CD4-positive, alpha-beta T cell (primary cell): Measurements from ENCODE around the gene PAPLN. TPM values are rescaled to one million over a fixed set of nuclear protein-coding genes. Genes with fewer than 3 reads are reported as not detected.

Experiments used
- ATAC-seq: fragments of 200-7000 bp; cut with Tn5 transposase; one replicate; pipeline ENCODE4 v1.10.0; 2022; ENCODE audit warnings: mild to moderate bottlenecking; ENCODE audit not compliant: poor library complexity
- CTCF ChIA-PET: fragments of 350-600 bp; sonication (Branson Sonifier 250); formaldehyde crosslinking; loops from one replicate; lab custom pipeline; 2021; ENCODE audit warnings: antibody characterized with exemption, inconsistent platforms; lab: Charles Lee
- POLR2A ChIA-PET: fragments of 350-600 bp; sonication (Branson Sonifier 250); formaldehyde crosslinking; loops from one replicate; lab custom pipeline; 2021; ENCODE audit warnings: antibody characterized with exemption, inconsistent platforms; lab: Charles Lee
- DNase-seq, 14 experiments: peaks; one replicate each; pipeline ENCODE4 v3.0.0-alpha.2; 2013 to 2020; ENCODE audit warnings: mixed read lengths in 2 of 14
- H3K27ac ChIP-seq, 2 donors: one replicate each; pipeline versions ENCODE4 v1.5.1 to v1.7.0; 2013; ENCODE audit warnings: low read length in 2 of 2, low read depth in 1 of 2, mild to moderate bottlenecking in 1 of 2
- H3K27me3 ChIP-seq, 2 experiments: 1 replicate in 1 of 2; 2 replicates in 1 of 2; pipeline versions ENCODE4 v1.6.1 to v1.7.0; 2013; ENCODE audit warnings: low read length in 2 of 2, control low read depth in 1 of 2, mild to moderate bottlenecking in 1 of 2, moderate library complexity in 1 of 2; ENCODE audit not compliant: insufficient read depth in 2 of 2, control insufficient read depth in 1 of 2
- H3K36me3 ChIP-seq: one replicate; pipeline ENCODE4 v1.6.1; 2013; ENCODE audit warnings: low read length, control low read depth; ENCODE audit not compliant: insufficient read depth
- H3K4me1 ChIP-seq: one replicate; pipeline ENCODE4 v1.6.1; 2013; ENCODE audit warnings: low read length, control low read depth; ENCODE audit not compliant: insufficient read depth
- H3K4me3 ChIP-seq: one replicate; pipeline ENCODE4 v1.5.1; 2013; ENCODE audit warnings: mild to moderate bottlenecking, low read length, moderate library complexity
- H3K9me3 ChIP-seq, 2 experiments: 1 replicate in 1 of 2; 2 replicates in 1 of 2; pipeline versions ENCODE4 v1.6.1 to v1.7.0; 2013; ENCODE audit warnings: low read length in 2 of 2, mild to moderate bottlenecking in 2 of 2, control low read depth in 1 of 2, moderate library complexity in 1 of 2; ENCODE audit not compliant: control insufficient read depth in 1 of 2, insufficient read depth in 1 of 2
- H3K27ac Mint-ChIP-seq: one replicate; pipeline ENCODE4 v1.8.0; 2020; ENCODE audit warnings: mixed read lengths
- H3K27me3 Mint-ChIP-seq: one replicate; pipeline ENCODE4 v1.8.0; 2021; ENCODE audit warnings: mixed read lengths
- H3K36me3 Mint-ChIP-seq: one replicate; pipeline ENCODE4 v1.8.0; 2021; ENCODE audit warnings: low read depth, mixed read lengths
- H3K4me1 Mint-ChIP-seq: one replicate; pipeline ENCODE4 v1.8.0; 2021; ENCODE audit warnings: low read depth, mixed read lengths
- H3K4me3 Mint-ChIP-seq: one replicate; pipeline ENCODE4 v1.8.0; 2020; ENCODE audit warnings: mild to moderate bottlenecking, mixed read lengths
- H3K9me3 Mint-ChIP-seq: one replicate; pipeline ENCODE4 v1.8.0; 2020; ENCODE audit warnings: mixed read lengths
- CTCF ChIP-seq: fragments of 200-600 bp; IDR thresholded peaks from one replicate; pipeline ENCODE4 v1.8.0; 2022; ENCODE audit warnings: antibody characterized with exemption, mild to moderate bottlenecking
- intact Hi-C, 2 experiments: fragments of 100-400 bp; cut with DNase I in 1 of 2; cut with micrococcal nuclease in 1 of 2; formaldehyde crosslinking; loops; one replicate each; pipeline versions ENCODE4 v1.15.1 to v1.9.0; 2023 to 2025; cut with DNase I, micrococcal nuclease
- total RNA-seq, 174 experiments: library from RNA in 2 of 174; stranded (reverse) in 2 of 174; gene quantifications; one replicate each; pipeline ENCODE4 v1.2.3 and lab custom pipeline; 2021 to 2026

The PAPLN gene
- total RNA-seq, 2 experiments from 2014 or later = 0.05 to 0.14 TPM

DNA sequence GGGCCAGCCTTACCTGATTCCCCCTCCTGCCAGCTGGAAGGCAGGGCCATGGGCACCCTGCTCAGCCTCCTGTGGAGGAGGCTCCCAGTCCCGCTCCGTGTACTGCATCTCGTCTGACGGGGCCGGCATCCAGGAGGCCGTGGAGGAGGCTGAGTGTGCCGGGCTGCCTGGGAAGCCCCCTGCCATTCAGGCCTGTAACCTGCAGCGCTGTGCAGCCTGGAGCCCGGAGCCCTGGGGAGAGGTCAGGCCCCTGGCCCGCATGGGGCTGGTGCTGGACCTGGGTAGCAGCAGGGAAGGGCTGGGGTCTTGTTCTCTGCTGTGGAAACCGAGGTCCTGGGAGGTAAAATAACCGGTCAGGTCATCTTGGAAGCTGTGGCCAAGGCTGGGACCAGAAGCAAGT, 16.4 kb downstream of the PAPLN start:
- no peak overlapping the region for H3K4me3 ChIP-seq
- TF ChIP-seq CTCF = no peak
- ATAC-seq (no peak), DNase-seq (no peak)
- H3K4me1 Mint-ChIP-seq = no peaks in the 10 kb centered on the region
- no peak overlapping the region for H3K27ac Mint-ChIP-seq
- no peak overlapping the region for H3K4me3 Mint-ChIP-seq
- H3K4me1 ChIP-seq = no peaks in the 10 kb centered on the region
- intact Hi-C loops = no loop called here
- no peaks in the 10 kb centered on the region for H3K9me3 ChIP-seq
- CTCF ChIA-PET = no interaction called here
- no peaks in the 10 kb centered on the region for H3K36me3 Mint-ChIP-seq
- no peaks in the 10 kb centered on the region for H3K9me3 Mint-ChIP-seq
- H3K27me3 ChIP-seq = no peaks in the 10 kb centered on the region
- H3K27ac ChIP-seq = no peak overlapping the region
- no peaks in the 10 kb centered on the region for H3K27me3 Mint-ChIP-seq
- POLR2A ChIA-PET = no interaction called here
- no peaks in the 10 kb centered on the region for H3K36me3 ChIP-seq

DNA sequence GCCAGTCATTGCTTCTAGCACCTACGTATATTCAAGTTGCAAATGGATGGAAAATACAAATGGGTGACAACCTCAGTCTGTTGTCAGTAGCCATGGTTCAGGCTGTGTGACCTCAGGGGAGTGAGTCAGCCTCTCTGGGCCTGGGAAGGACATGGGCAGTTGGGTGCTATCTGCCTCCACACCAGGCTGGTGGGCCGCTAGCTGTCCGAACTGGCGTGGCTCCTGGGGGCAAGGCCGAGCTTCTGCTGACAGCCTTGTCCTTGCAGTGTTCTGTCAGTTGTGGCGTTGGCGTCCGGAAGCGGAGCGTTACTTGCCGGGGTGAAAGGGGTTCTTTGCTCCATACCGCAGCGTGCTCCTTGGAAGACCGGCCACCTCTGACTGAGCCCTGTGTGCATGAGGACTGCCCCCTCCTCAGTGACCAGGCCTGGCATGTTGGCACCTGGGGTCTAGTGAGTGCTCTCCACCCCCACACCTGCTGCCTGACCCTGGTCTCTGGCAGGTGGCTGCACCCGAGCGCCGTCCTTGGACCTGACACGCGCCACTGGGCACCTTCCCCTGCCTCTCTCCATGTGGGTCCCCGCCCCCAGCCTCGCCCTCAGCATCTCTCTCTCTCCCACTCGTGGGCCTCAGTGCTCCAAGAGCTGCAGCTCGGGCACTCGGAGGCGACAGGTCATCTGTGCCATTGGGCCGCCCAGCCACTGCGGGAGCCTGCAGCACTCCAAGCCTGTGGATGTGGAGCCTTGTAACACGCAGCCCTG, 17.1 kb downstream of the PAPLN start:
- Histone ChIP-seq H3K27ac (no peak overlapping the region), H3K36me3 (no peaks in the 10 kb centered on the region), H3K27me3 (no peaks in the 10 kb centered on the region), H3K4me3 (no peak overlapping the region), H3K4me1 (no peaks in the 10 kb centered on the region), H3K9me3 (no peaks in the 10 kb centered on the region)
- intact Hi-C loops = no loop called here
- Mint-ChIP-seq H3K9me3 (no peaks in the 10 kb centered on the region), H3K4me1 (no peaks in the 10 kb centered on the region), H3K4me3 (no peak overlapping the region), H3K36me3 (no peaks in the 10 kb centered on the region), H3K27ac (no peak overlapping the region), H3K27me3 (no peaks in the 10 kb centered on the region)
- POLR2A ChIA-PET = no interaction called here
- DNase-seq (no peak), ATAC-seq (no peak)
- CTCF ChIA-PET = no interaction called here
- no peak for TF ChIP-seq CTCF

- no peak overlapping the region for H3K4me3 Mint-ChIP-seq
Observed at GRCh38 chr14:73255005-73255400, 17.7 kb downstream of the PAPLN start.

More at GRCh38 chr14:73255005-73255400, 17.7 kb downstream of the PAPLN start:
- intact Hi-C loops = no loop called here
- Mint-ChIP-seq H3K27ac (no peak overlapping the region), H3K36me3 (no peaks in the 10 kb centered on the region), H3K4me1 (no peaks in the 10 kb centered on the region), H3K9me3 (no peaks in the 10 kb centered on the region), H3K27me3 (no peaks in the 10 kb centered on the region)
- Histone ChIP-seq H3K36me3 (no peaks in the 10 kb centered on the region), H3K27ac (no peak overlapping the region), H3K27me3 (no peaks in the 10 kb centered on the region), H3K4me3 (no peak overlapping the region), H3K9me3 (no peaks in the 10 kb centered on the region), H3K4me1 (no peaks in the 10 kb centered on the region)
- POLR2A ChIA-PET = no interaction called here
- no peak for TF ChIP-seq CTCF
- CTCF ChIA-PET = no interaction called here
- no peak for DNase-seq
- no peak for ATAC-seq
